HepG2 (cell line): ENCODE data around the gene ZNF213. TPM values are rescaled to one million over a fixed set of nuclear protein-coding genes. Genes with fewer than 3 reads are reported as not detected.

ENCODE experiments used
- AFF4 ChIP-seq: sonication (generic); formaldehyde crosslinking; IDR thresholded peaks from 2 replicates; pipeline ENCODE4 v1.4.0; 2020; ENCODE audit warnings: missing genetic modification reagents
- HOXA9 ChIP-seq: sonication (generic); formaldehyde crosslinking; IDR thresholded peaks from 2 replicates; pipeline ENCODE4 v1.8.1; 2022; ENCODE audit warnings: missing genetic modification reagents, mild to moderate bottlenecking, moderate library complexity, borderline replicate concordance
- IKZF5 ChIP-seq: IDR thresholded peaks from 2 replicates; pipeline ENCODE4 v1.6.1; 2018; ENCODE audit warnings: missing genetic modification reagents, mild to moderate bottlenecking, missing compliant biosample characterization
- KDM5A ChIP-seq: fragments of 200-600 bp; sonication (generic); IDR thresholded peaks from 2 replicates; pipeline ENCODE4 v1.7.0; 2018; ENCODE audit warnings: antibody characterized with exemption, mild to moderate bottlenecking, low read length, borderline replicate concordance
- KLF11 ChIP-seq: IDR thresholded peaks from 2 replicates; pipeline ENCODE4 v1.6.1; 2016; ENCODE audit warnings: missing compliant biosample characterization
- NFRKB ChIP-seq: fragments of 450-650 bp; IDR thresholded peaks from 2 replicates; pipeline ENCODE4 v1.6.1; 2017
- SOX6 ChIP-seq, 2 experiments: fragments of 450-650 bp in 1 of 2; sonication (generic) in 1 of 2; formaldehyde crosslinking in 1 of 2; IDR thresholded peaks; 2 replicates each; pipeline versions ENCODE4 v1.4.0 to v1.6.1; 2017 to 2020; ENCODE audit warnings: antibody characterized with exemption in 1 of 2, mild to moderate bottlenecking in 1 of 2, missing genetic modification reagents in 1 of 2
- TBX2 ChIP-seq: sonication (generic); formaldehyde crosslinking; IDR thresholded peaks from 2 replicates; pipeline ENCODE4 v1.5.0; 2020; ENCODE audit warnings: missing genetic modification reagents, mild to moderate bottlenecking, borderline replicate concordance
- ZHX2 ChIP-seq, 2 experiments: sonication (generic) in 1 of 2; formaldehyde crosslinking in 1 of 2; IDR thresholded peaks; 2 replicates each; pipeline versions ENCODE4 v1.6.1 to v1.9.0; 2014 to 2022; ENCODE audit warnings: antibody characterized with exemption in 1 of 2, borderline replicate concordance in 1 of 2, inconsistent platforms in 1 of 2, low read depth in 1 of 2, missing genetic modification reagents in 1 of 2
- ZNF143 ChIP-seq: sonication (generic); formaldehyde crosslinking; IDR thresholded peaks from 2 replicates; pipeline ENCODE4 v1.4.0; 2020; ENCODE audit warnings: missing genetic modification reagents
- ZNF362 ChIP-seq: sonication (generic); formaldehyde crosslinking; IDR thresholded peaks from 2 replicates; pipeline ENCODE4 v1.4.0; 2020; ENCODE audit warnings: missing genetic modification reagents, mild to moderate bottlenecking, borderline replicate concordance
- ZNF382 ChIP-seq: sonication (generic); formaldehyde crosslinking; IDR thresholded peaks from 2 replicates; pipeline ENCODE4 v1.5.0; 2020; ENCODE audit warnings: missing genetic modification reagents, mild to moderate bottlenecking, borderline replicate concordance
- ZNF570 ChIP-seq: sonication (generic); formaldehyde crosslinking; IDR thresholded peaks from 2 replicates; pipeline ENCODE4 v1.4.0; 2020; ENCODE audit warnings: mild to moderate bottlenecking, missing genetic modification reagents, borderline replicate concordance
- ZSCAN29 ChIP-seq: sonication (generic); formaldehyde crosslinking; conservative IDR thresholded peaks from 2 replicates; pipeline ENCODE4 v1.4.0; 2020; ENCODE audit warnings: mild to moderate bottlenecking, missing genetic modification reagents
- polyA plus RNA-seq, 8 experiments: library from polyadenylated mRNA; depleted of rRNA in 3 of 8; stranded (reverse) in 7 of 8; unstranded in 1 of 8; fragments of >200 nt; fragmentation: Illumina TruSeq in 4 of 8; extraction: Trizol in 4 of 8; gene quantifications; 2 replicates each; pipeline versions ENCODE4 v1.2.1 to v1.2.3, GENCODE V29; 2011 to 2016; ENCODE audit warnings: low read depth in 4 of 8, missing spikeins in 1 of 8, mixed read lengths in 1 of 8; ENCODE audit not compliant: insufficient read depth in 1 of 8
- total RNA-seq, 5 experiments: library from RNA; depleted of rRNA; stranded (reverse); fragments of >200 nt; fragmentation: Illumina TruSeq; extraction: Trizol; gene quantifications; 2 replicates each; pipeline ENCODE4 v1.2.3, GENCODE V29; 2016; ENCODE audit warnings: low read depth in 1 of 5

The ZNF213 gene
- total and polyA plus RNA-seq, 2 of the 13 experiments (the other 11 are each of a cell fraction or from before 2014, with no cell fraction given) = 0.59 to 0.97 TPM

GRCh38 chr16:3182608-3183444 is 48.0 kb downstream of the ZNF213 start (continued):
- peak; percentile 54 for TF ChIP-seq IKZF5
- 0 out of 2 replicates have a peak, but pooled peaks have one; percentile 60 for TF ChIP-seq TBX2
- TF ChIP-seq ZHX2 (IDR thresholded peaks at IDR 0.05; ENCODE audit: low read depth) = no peak
- no peak for TF ChIP-seq ZHX2 (CRISPR knock-in tag; IDR thresholded peaks at IDR 0.05; ENCODE audit: borderline replicate concordance)
- TF ChIP-seq ZSCAN29 (CRISPR knock-in tag) = peak; percentile 98
- no peak for TF ChIP-seq KLF11 (CRISPR knock-in tag)
- TF ChIP-seq NFRKB = no peak
- TF ChIP-seq AFF4 (CRISPR knock-in tag) = no peak
- no peak for TF ChIP-seq ZNF382 (CRISPR knock-in tag)
- no peak for TF ChIP-seq SOX6 (IDR thresholded peaks at IDR 0.05)
- TF ChIP-seq SOX6 (CRISPR knock-in tag; IDR thresholded peaks at IDR 0.05) = peak; percentile 8
- TF ChIP-seq HOXA9 (CRISPR knock-in tag) = 0 out of 2 replicates have a peak, but pooled peaks have one; percentile 20
- no peak for TF ChIP-seq KDM5A
- no peak for TF ChIP-seq ZNF143
- TF ChIP-seq ZNF570 (CRISPR knock-in tag) = no peak
- no peak for TF ChIP-seq ZNF362 (CRISPR knock-in tag)
